PC-9 (cell line): ENCODE measurements around the gene TRMT2A. TPM values are rescaled to one million over a fixed set of nuclear protein-coding genes. Genes with fewer than 3 reads are reported as not detected.

Experiments
- BruUV-seq: library from RNA; stranded (reverse); fragments of 400-500 nt; replicated peaks from 2 replicates; lab custom pipeline; 2021; lab: Mats Ljungman, UMichigan
- CTCF ChIA-PET: fragments of 300-600 bp; sonication (Branson Sonifier 250); formaldehyde crosslinking; loops from one replicate; lab custom pipeline; 2022; ENCODE audit warnings: antibody characterized with exemption; lab: Charles Lee
- POLR2A ChIA-PET: fragments of 300-600 bp; sonication (Branson Sonifier 250); formaldehyde crosslinking; loops from one replicate; lab custom pipeline; 2022; ENCODE audit warnings: antibody characterized with exemption; ENCODE audit not compliant: unreplicated experiment; lab: Charles Lee
- DNase-seq, 2 experiments: peaks; one replicate each; pipeline versions ENCODE4 v3.0.0 to v3.0.0-alpha.2; 2015 to 2022; ENCODE audit warnings: mixed read lengths in 1 of 2
- H2AFZ ChIP-seq: fragments of 200-600 bp; sonication (generic); 2 replicates; pipeline ENCODE4 v1.8.1; 2017; ENCODE audit warnings: antibody characterized with exemption
- H3F3A ChIP-seq: fragments of 200-600 bp; sonication (generic); 2 replicates; pipeline ENCODE4 v1.8.1; 2017; ENCODE audit warnings: antibody characterized with exemption, mild to moderate bottlenecking, low read depth; ENCODE audit not compliant: insufficient read depth
- H3K27ac ChIP-seq: fragments of 200-600 bp; sonication (generic); 2 replicates; pipeline ENCODE4 v1.6.1; 2016; ENCODE audit warnings: mixed run types
- H3K27me3 ChIP-seq: fragments of 200-600 bp; sonication (generic); 2 replicates; pipeline ENCODE4 v1.6.1; 2016; ENCODE audit warnings: low read depth, mixed run types; ENCODE audit not compliant: insufficient read depth
- H3K36me3 ChIP-seq: fragments of 200-600 bp; sonication (generic); 2 replicates; pipeline ENCODE4 v1.6.1; 2016; ENCODE audit warnings: low read depth, mixed run types
- H3K4me1 ChIP-seq: fragments of 200-600 bp; sonication (generic); replicated peaks from 2 replicates; pipeline ENCODE4 v1.6.1; 2016; ENCODE audit warnings: mixed run types; ENCODE audit not compliant: insufficient read depth
- H3K4me2 ChIP-seq: fragments of 200-600 bp; sonication (generic); 2 replicates; pipeline ENCODE4 v1.6.1; 2017; ENCODE audit warnings: mixed run types
- H3K4me3 ChIP-seq: fragments of 200-600 bp; sonication (generic); 2 replicates; pipeline ENCODE4 v1.6.1; 2016; ENCODE audit warnings: mixed run types
- H3K79me2 ChIP-seq: fragments of 200-600 bp; sonication (generic); 2 replicates; pipeline ENCODE4 v1.6.1; 2017; ENCODE audit warnings: low read depth, mixed run types
- H3K9me2 ChIP-seq: fragments of 200-600 bp; sonication (generic); 2 replicates; pipeline ENCODE4 v1.8.1; 2017; ENCODE audit warnings: mild to moderate bottlenecking; ENCODE audit not compliant: insufficient read depth
- H3K9me3 ChIP-seq: fragments of 200-600 bp; sonication (generic); 2 replicates; pipeline ENCODE4 v1.8.1; 2016; ENCODE audit warnings: low read depth; ENCODE audit not compliant: insufficient read depth
- H4K20me1 ChIP-seq: fragments of 200-600 bp; sonication (generic); 2 replicates; pipeline ENCODE4 v1.8.1; 2017; ENCODE audit not compliant: insufficient read depth
- EZH2 ChIP-seq: fragments of 200-600 bp; sonication (generic); IDR thresholded peaks from 2 replicates; pipeline ENCODE4 v1.8.0; 2017; ENCODE audit warnings: antibody characterized with exemption, low read depth
- intact Hi-C: fragments of 100-400 bp; cut with micrococcal nuclease; formaldehyde crosslinking; loops from one replicate; pipeline ENCODE4 v1.10.0; 2022; ENCODE audit not compliant: unreplicated experiment
- total RNA-seq: library from RNA; stranded (reverse); gene quantifications from 2 replicates; pipeline ENCODE4 v1.2.3, GENCODE V29; 2021
- TF ChIP-seq, protein P1 (sequence below): fragments of 200-600 bp; sonication (generic); conservative IDR thresholded peaks from 2 replicates; pipeline ENCODE4 v1.6.1; 2017; ENCODE audit warnings: mixed run types, antibody characterized with exemption, mild to moderate bottlenecking, moderate library complexity

Gene TRMT2A
- total RNA-seq, 1 experiment from 2014 or later: 31.5 TPM

DNA sequence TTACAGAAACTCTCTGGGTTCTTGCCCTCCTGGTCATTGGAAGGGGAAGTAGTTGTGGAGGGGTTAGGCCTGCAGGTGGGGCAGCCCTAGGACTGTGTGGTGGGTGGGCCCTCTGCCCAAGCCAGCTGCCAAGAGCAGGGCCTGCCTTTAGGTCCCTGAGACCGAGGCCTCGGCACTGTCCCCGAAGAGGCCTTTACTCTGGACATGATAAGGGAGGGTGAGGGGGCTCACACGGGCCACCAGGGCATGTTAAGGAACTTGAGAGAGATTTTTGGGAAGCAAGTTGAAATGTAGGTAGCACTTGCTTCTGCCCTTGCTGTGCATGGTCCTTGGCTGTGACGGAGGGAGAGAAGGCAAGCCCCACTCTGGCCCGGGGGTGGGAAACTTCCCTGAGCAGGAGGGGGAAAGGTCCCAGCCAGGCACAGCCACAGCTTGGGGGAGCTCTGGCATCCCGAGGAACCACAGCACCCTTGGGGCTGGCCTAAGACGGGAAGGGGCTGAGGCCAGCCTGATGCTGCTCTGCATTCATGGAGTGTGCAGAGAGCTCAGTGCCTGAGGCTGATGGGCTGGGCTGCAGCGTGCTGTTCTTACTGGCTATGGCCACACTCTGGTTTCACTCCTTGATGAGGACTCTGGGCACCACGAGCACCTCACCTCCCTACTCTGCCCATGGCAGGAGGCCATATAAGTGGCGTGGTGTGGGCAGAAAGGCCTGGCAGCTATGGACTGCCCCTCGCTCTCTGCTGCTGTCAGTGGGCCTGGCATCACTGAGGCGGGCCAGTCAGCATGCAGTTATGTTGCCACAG, 8.9 kb downstream of the TRMT2A start:
- no peaks in the 10 kb centered on the region for H3K9me2 ChIP-seq
- no peak overlapping the region for H2AFZ ChIP-seq
- H3K79me2 ChIP-seq: no peaks in the 10 kb centered on the region
- H3K4me1 ChIP-seq: no peaks in the 10 kb centered on the region
- no peaks in the 10 kb centered on the region for H4K20me1 ChIP-seq
- H3F3A ChIP-seq: peaks cover 24% of the 10 kb centered on the region; the same call in 1 of the 2 replicates
- no peak overlapping the region for H3K4me2 ChIP-seq
- no peak overlapping the region for H3K4me3 ChIP-seq
- intact Hi-C loops: no loop called here
- POLR2A ChIA-PET: no interaction called here
- no TSS peak for BruUV-seq
- CTCF ChIA-PET: no interaction called here
- H3K27ac ChIP-seq: no peak overlapping the region
- no peaks in the 10 kb centered on the region for H3K27me3 ChIP-seq
- no peak for DNase-seq
- TF ChIP-seq, protein P1, sequence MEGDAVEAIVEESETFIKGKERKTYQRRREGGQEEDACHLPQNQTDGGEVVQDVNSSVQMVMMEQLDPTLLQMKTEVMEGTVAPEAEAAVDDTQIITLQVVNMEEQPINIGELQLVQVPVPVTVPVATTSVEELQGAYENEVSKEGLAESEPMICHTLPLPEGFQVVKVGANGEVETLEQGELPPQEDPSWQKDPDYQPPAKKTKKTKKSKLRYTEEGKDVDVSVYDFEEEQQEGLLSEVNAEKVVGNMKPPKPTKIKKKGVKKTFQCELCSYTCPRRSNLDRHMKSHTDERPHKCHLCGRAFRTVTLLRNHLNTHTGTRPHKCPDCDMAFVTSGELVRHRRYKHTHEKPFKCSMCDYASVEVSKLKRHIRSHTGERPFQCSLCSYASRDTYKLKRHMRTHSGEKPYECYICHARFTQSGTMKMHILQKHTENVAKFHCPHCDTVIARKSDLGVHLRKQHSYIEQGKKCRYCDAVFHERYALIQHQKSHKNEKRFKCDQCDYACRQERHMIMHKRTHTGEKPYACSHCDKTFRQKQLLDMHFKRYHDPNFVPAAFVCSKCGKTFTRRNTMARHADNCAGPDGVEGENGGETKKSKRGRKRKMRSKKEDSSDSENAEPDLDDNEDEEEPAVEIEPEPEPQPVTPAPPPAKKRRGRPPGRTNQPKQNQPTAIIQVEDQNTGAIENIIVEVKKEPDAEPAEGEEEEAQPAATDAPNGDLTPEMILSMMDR: no peak
- TF ChIP-seq EZH2: no peak
- H3K9me3 ChIP-seq: no peaks in the 10 kb centered on the region
- no peaks in the 10 kb centered on the region for H3K36me3 ChIP-seq

DNA sequence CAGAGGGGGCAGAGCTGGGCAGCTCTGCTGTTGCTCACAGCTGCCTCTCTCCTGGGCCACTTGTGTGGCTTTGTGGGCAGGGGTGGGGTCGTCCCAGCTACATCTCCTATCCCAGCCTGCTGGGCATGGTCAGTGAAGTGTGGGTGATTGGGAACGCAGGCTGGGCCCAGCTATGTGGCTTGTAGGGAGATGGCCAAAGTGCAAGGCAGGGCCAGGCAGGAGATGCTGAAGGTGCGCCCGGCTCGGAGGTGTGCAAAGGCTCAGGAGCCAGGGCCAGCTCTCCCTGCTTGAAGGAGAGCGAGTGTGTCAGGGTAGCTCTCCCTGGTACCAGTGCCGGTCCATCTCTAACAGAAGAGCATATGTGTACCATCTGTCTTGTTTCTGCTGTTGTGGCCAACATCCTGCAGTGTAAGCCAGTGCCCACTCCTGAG, 9.5 kb downstream of the TRMT2A start:
- no peak for DNase-seq
- H3F3A ChIP-seq: peaks cover 24% of the 10 kb centered on the region; the same call in 1 of the 2 replicates
- no peaks in the 10 kb centered on the region for H3K4me1 ChIP-seq
- H3K36me3 ChIP-seq: no peaks in the 10 kb centered on the region
- no peak for TF ChIP-seq EZH2
- TF ChIP-seq, protein P1: no peak
- no peaks in the 10 kb centered on the region for H3K79me2 ChIP-seq
- no TSS peak for BruUV-seq
- no peak overlapping the region for H3K4me3 ChIP-seq
- ChIA-PET POLR2A (no interaction called here), CTCF (no interaction called here)
- no peaks in the 10 kb centered on the region for H3K9me2 ChIP-seq
- H3K27me3 ChIP-seq: no peaks in the 10 kb centered on the region
- intact Hi-C loops: no loop called here
- H4K20me1 ChIP-seq: no peaks in the 10 kb centered on the region
- no peaks in the 10 kb centered on the region for H3K9me3 ChIP-seq
- no peak overlapping the region for H2AFZ ChIP-seq
- no peak overlapping the region for H3K4me2 ChIP-seq
- no peak overlapping the region for H3K27ac ChIP-seq

DNA sequence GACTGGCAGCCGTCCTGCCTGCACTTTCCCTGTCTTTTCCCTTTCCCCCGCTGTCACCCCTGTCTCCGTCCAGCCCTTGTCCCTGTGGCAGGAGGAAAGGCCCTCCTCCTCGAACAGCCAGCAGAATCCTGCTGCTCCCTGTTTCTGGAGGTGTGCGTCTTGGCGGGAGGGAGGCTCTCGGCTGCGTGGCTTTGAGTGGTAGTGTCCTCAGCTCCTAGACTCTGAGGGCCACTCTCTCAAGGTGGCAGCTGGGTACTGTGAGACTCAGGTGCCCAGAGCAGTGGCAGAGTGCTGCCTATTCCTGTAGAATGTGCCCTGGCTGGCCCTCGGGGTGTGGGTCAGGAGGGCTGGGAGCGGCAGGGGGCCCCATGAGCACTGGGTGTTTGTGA, 10.2 kb downstream of the TRMT2A start:
- Histone ChIP-seq H3K4me2 (no peak overlapping the region), H3K4me3 (no peak overlapping the region), H3K9me3 (no peaks in the 10 kb centered on the region), H3K79me2 (no peaks in the 10 kb centered on the region), H3K36me3 (no peaks in the 10 kb centered on the region), H4K20me1 (no peaks in the 10 kb centered on the region), H3K27ac (no peak overlapping the region), H3K9me2 (no peaks in the 10 kb centered on the region), H2AFZ (no peak overlapping the region), H3K27me3 (no peaks in the 10 kb centered on the region), H3K4me1 (no peaks in the 10 kb centered on the region), H3F3A (peaks cover 18% of the 10 kb centered on the region; the same call in 1 of the 2 replicates)
- TF ChIP-seq, protein P1: no peak
- TF ChIP-seq EZH2: no peak
- ChIA-PET POLR2A (no interaction called here), CTCF (no interaction called here)
- BruUV-seq: no TSS peak
- intact Hi-C loops: no loop called here
- no peak for DNase-seq
